A549 (cell line): ENCODE measurements around the gene DNAAF5. TPM values are rescaled to one million over a fixed set of nuclear protein-coding genes. Genes with fewer than 3 reads are reported as not detected.

Experiments
- ATAC-seq, 2 experiments: fragments of 200-7000 bp in 1 of 2; fragments of >200 bp in 1 of 2; cut with Nextera tagmentation in 1 of 2; cut with Tn5 transposase in 1 of 2; 3 replicates each; pipeline versions ENCODE4 v1.8.0 to v1.9.1; 2018 to 2020; ENCODE audit warnings: mild to moderate bottlenecking in 1 of 2, moderate library complexity in 1 of 2
- CTCF ChIA-PET: fragments of 300-600 bp; sonication (Branson Sonifier 250); formaldehyde crosslinking; extraction: SDS; loops from one replicate; lab custom pipeline; 2021; ENCODE audit warnings: antibody characterized with exemption, inconsistent platforms; lab: Yijun Ruan, JAX
- POLR2A ChIA-PET: fragments of 350-600 bp; formaldehyde crosslinking; extraction: SDS; loops from one replicate; lab custom pipeline; 2021; ENCODE audit warnings: antibody characterized with exemption, inconsistent platforms; lab: Yijun Ruan, JAX
- DNase-seq, 2 experiments: peaks; one replicate each; pipeline versions ENCODE4 v3.0.0 to v3.0.0-alpha.2; 2011 to 2016; ENCODE audit warnings: low read depth in 1 of 2, low spot score in 1 of 2
- FAIRE-seq: peaks from 2 replicates; lab custom pipeline; 2011; peaks lifted over from hg19 to GRCh38; lab: Jason Lieb, UNC
- H3K27ac ChIP-seq, 2 experiments: fragments of >200 bp; sonication (Bioruptor Twin); formaldehyde crosslinking; 3 replicates each; pipeline ENCODE4 v1.5.1; 2016 to 2017
- H3K4me1 ChIP-seq: fragments of >200 bp; sonication (Bioruptor Twin); formaldehyde crosslinking; 3 replicates; pipeline ENCODE4 v1.6.1; 2016
- H3K4me2 ChIP-seq: fragments of >200 bp; sonication (Bioruptor Twin); formaldehyde crosslinking; 3 replicates; pipeline ENCODE4 v1.6.1; 2016
- H3K4me3 ChIP-seq: fragments of >200 bp; sonication (Bioruptor Twin); formaldehyde crosslinking; 3 replicates; pipeline ENCODE4 v1.5.1; 2016
- H3K9me3 ChIP-seq: fragments of >200 bp; sonication (Bioruptor Twin); formaldehyde crosslinking; 3 replicates; pipeline ENCODE4 v1.6.1; 2016
- BHLHE40 ChIP-seq: IDR thresholded peaks from 2 replicates; pipeline ENCODE4 v1.6.1; 2012; ENCODE audit warnings: low read depth, low read length, inconsistent platforms
- CEBPB ChIP-seq, 2 experiments: fragments of >200 bp in 1 of 2; sonication (Bioruptor Twin) in 1 of 2; formaldehyde crosslinking in 1 of 2; IDR thresholded peaks; 2 replicates each; pipeline ENCODE4 v1.6.1; 2012 to 2016
- CHD2 ChIP-seq: fragments of 150-350 bp; IDR thresholded peaks from 2 replicates; pipeline ENCODE4 v1.6.1; 2014; ENCODE audit warnings: low read length; ENCODE audit not compliant: partially characterized antibody
- CHD4 ChIP-seq: fragments of 200-600 bp; sonication (generic); IDR thresholded peaks from 2 replicates; pipeline ENCODE4 v1.6.1; 2016; ENCODE audit warnings: antibody characterized with exemption, mild to moderate bottlenecking, borderline replicate concordance
- ESRRA ChIP-seq: fragments of 150-350 bp; IDR thresholded peaks from 2 replicates; pipeline ENCODE4 v1.6.1; 2014; ENCODE audit warnings: mild to moderate bottlenecking, low read length, borderline replicate concordance
- FOSL2 ChIP-seq, 2 experiments: fragments of 450-650 bp in 1 of 2; fragments of >200 bp in 1 of 2; sonication (Bioruptor Twin) in 1 of 2; formaldehyde crosslinking; IDR thresholded peaks; 2 replicates each; pipeline versions ENCODE4 v1.5.0 to v1.6.1; 2016 to 2020; ENCODE audit warnings: mild to moderate bottlenecking in 1 of 2, moderate library complexity in 1 of 2
- HDAC2 ChIP-seq: fragments of 200-600 bp; sonication (generic); IDR thresholded peaks from 2 replicates; pipeline ENCODE4 v1.6.1; 2016
- HMGXB4 ChIP-seq: fragments of 250-450 bp; sonication (Bioruptor Pico); IDR thresholded peaks from 2 replicates; pipeline ENCODE4 v1.5.0; 2021; ENCODE audit warnings: mild to moderate bottlenecking, moderate library complexity, borderline replicate concordance
- JUN ChIP-seq, 2 experiments: fragments of >200 bp; sonication (Bioruptor Twin); formaldehyde crosslinking; IDR thresholded peaks; 2 replicates in 1 of 2; 3 replicates in 1 of 2; pipeline ENCODE4 v1.6.1; 2016 to 2017
- JUNB ChIP-seq: fragments of >200 bp; sonication (Bioruptor Twin); formaldehyde crosslinking; IDR thresholded peaks from 2 replicates; pipeline ENCODE4 v1.6.1; 2016
- KDM1A ChIP-seq: fragments of 200-600 bp; sonication (generic); IDR thresholded peaks from 2 replicates; pipeline ENCODE4 v1.6.1; 2016; ENCODE audit warnings: low read depth, mild to moderate bottlenecking
- MAZ ChIP-seq: fragments of 150-350 bp; IDR thresholded peaks from 2 replicates; pipeline ENCODE4 v1.6.1; 2014; ENCODE audit warnings: antibody characterized with exemption, low read depth, low read length, borderline replicate concordance
- PHF8 ChIP-seq: fragments of 200-600 bp; sonication (generic); IDR thresholded peaks from 2 replicates; pipeline ENCODE4 v1.6.1; 2016; ENCODE audit warnings: low read depth, mild to moderate bottlenecking, antibody characterized with exemption, moderate library complexity, borderline replicate concordance
- POLR2AphosphoS2 ChIP-seq: conservative IDR thresholded peaks from 2 replicates; pipeline ENCODE4 v1.6.1; 2012; ENCODE audit warnings: low read length, improper control_type of control experiment, inconsistent platforms
- SREBF2 ChIP-seq: fragments of 450-650 bp; IDR thresholded peaks from 2 replicates; pipeline ENCODE4 v1.6.1; 2014; ENCODE audit warnings: mild to moderate bottlenecking, moderate library complexity
- TP53 ChIP-seq: fragments of 250-450 bp; sonication (Bioruptor Pico); IDR thresholded peaks from 2 replicates; pipeline ENCODE4 v1.5.0; 2021; ENCODE audit warnings: mild to moderate bottlenecking, moderate library complexity
- ZC3H11A ChIP-seq: fragments of 450-650 bp; IDR thresholded peaks from 2 replicates; pipeline ENCODE4 v1.6.1; 2014; ENCODE audit warnings: antibody characterized with exemption, mild to moderate bottlenecking
- ZSCAN20 ChIP-seq: fragments of 250-450 bp; sonication (Bioruptor Pico); IDR thresholded peaks from 2 replicates; pipeline ENCODE4 v1.8.0; 2022; ENCODE audit warnings: mild to moderate bottlenecking, moderate library complexity
- WGBS: methylation state at CpG from one replicate; pipeline ENCODE4 v1.1.6; 2017; ENCODE audit errors: missing lambda C conversion rate; 5-methylcytosine and 5-hydroxymethylcytosine counted together
- polyA plus RNA-seq, 4 experiments: library from polyadenylated mRNA; depleted of rRNA in 3 of 4; stranded (reverse); fragments of >200 nt; fragmentation: RNase III in 1 of 4; extraction: RNeasy Plus Mini Kit Qiagen cat#74134 plus additional on column Dnase treatment in 1 of 4; gene quantifications; 2 replicates in 3 of 4; 3 replicates in 1 of 4; pipeline ENCODE4 v1.2.3, GENCODE V29; 2011 to 2017

DNAAF5 gene
- polyA plus RNA-seq, 2 of the 4 experiments (the other 2 are of a cell fraction) = 27.8 to 34.7 TPM

- ChIA-PET POLR2A (no interaction called here), CTCF (interaction anchor here (1.1 to 3.0 kb wide), 4 partner anchors 10 to 442 kb away, joined by 4 to 19 read pairs (median 4); no protein-coding TSS in a partner anchor)
- H3K27ac ChIP-seq = no peak overlapping the region
- TF ChIP-seq KDM1A (no peak), ZSCAN20 (CRISPR knock-in tag) (no peak), PHF8 (no peak), MAZ (no peak)
- no peaks in the 10 kb centered on the region for H3K4me1 ChIP-seq
- H3K9me3 ChIP-seq = no peaks in the 10 kb centered on the region
- no peak overlapping the region for H3K4me3 ChIP-seq
- no peak for ATAC-seq
- no peak overlapping the region for H3K4me2 ChIP-seq
- 95% methylated on average over 18 of the region's 19 CpGs for WGBS
- DNase-seq = no peak
- FAIRE-seq = no peak
These were observed 37.3 kb downstream of the DNAAF5 start for GRCh38 chr7:763762-764161.

GRCh38 chr7:765383-765782 lies 38.9 kb downstream of the DNAAF5 start:
- 94% methylated on average over 7 of the region's 7 CpGs for WGBS
- Histone ChIP-seq H3K4me1 (peaks cover 1% of the 10 kb centered on the region; the same call in 2 of the 3 replicates), H3K4me3 (no peak overlapping the region), H3K27ac (no peak overlapping the region), H3K4me2 (no peak overlapping the region), H3K9me3 (no peaks in the 10 kb centered on the region)
- FAIRE-seq (no peak), ATAC-seq (no peak), DNase-seq (no peak)
- no peak for TF ChIP-seq ESRRA
- ChIA-PET CTCF (interaction anchor here (0.8 to 3.0 kb wide), 4 partner anchors 9 to 426 kb away, joined by 3 to 19 read pairs (median 6); no protein-coding TSS in a partner anchor), POLR2A (no interaction called here)

GRCh38 chr7:767580-767940 lies 41.1 kb downstream of the DNAAF5 start:
- no peak overlapping the region for H3K4me2 ChIP-seq
- POLR2A ChIA-PET = interaction anchor here (0.6 kb wide), 2 partner anchors 434 to 577 kb away, joined by 3 to 8 read pairs; no protein-coding TSS in a partner anchor
- DNase-seq = no peak
- CTCF ChIA-PET = interaction anchor here (0.8 to 2.5 kb wide), 8 partner anchors 13 to 445 kb away, joined by 3 to 9 read pairs (median 3); no protein-coding TSS in a partner anchor
- H3K4me1 ChIP-seq = peaks cover 9% of the 10 kb centered on the region; the same call in 2 of the 3 replicates
- H3K27ac ChIP-seq = no peak overlapping the region
- no peak for TF ChIP-seq HMGXB4 (CRISPR knock-in tag)
- no peak for ATAC-seq
- no peaks in the 10 kb centered on the region for H3K9me3 ChIP-seq
- FAIRE-seq = no peak
- H3K4me3 ChIP-seq = no peak overlapping the region
- 87% methylated on average over 20 of the region's 21 CpGs for WGBS

- CTCF ChIA-PET = interaction anchor here (0.8 to 2.5 kb wide), 8 partner anchors 12 to 445 kb away, joined by 3 to 9 read pairs (median 3); no protein-coding TSS in a partner anchor
- TF ChIP-seq ZC3H11A (no peak), SREBF2 (no peak), CHD2 (no peak), POLR2AphosphoS2 (no peak), CEBPB (IDR thresholded peaks at IDR 0.05) (no peak), FOSL2 (IDR thresholded peaks at IDR 0.05) (no peak), FOSL2 (CRISPR knock-in tag; IDR thresholded peaks at IDR 0.05) (no peak), JUN (IDR thresholded peaks at IDR 0.05) (no peak), HDAC2 (no peak), CHD4 (no peak), TP53 (CRISPR knock-in tag) (no peak), BHLHE40 (no peak), JUNB (no peak)
- TF ChIP-seq, all 56 proteins: peak for 0
- DNase-seq (no peak), ATAC-seq (no peak), FAIRE-seq (no peak)
- no peaks in the 10 kb centered on the region for H3K9me3 ChIP-seq
- POLR2A ChIA-PET = no interaction called here
- H3K4me2 ChIP-seq = no peak overlapping the region
- H3K4me1 ChIP-seq = peaks cover 9% of the 10 kb centered on the region; the same call in 2 of the 3 replicates
- H3K27ac ChIP-seq = no peak overlapping the region
- no peak overlapping the region for H3K4me3 ChIP-seq
- 90% methylated on average over 65 of the region's 65 CpGs for WGBS
These were observed 41.6 kb downstream of the DNAAF5 start for GRCh38 chr7:767941-768731.
